T follicular helper cell (primary cell): ENCODE measurements around the gene NCKAP5.
"Not testable (repeated sequence)": the region's sequence is repeated elsewhere in the genome, so short reads cannot be mapped to it uniquely, and the experiment has no call there.

Experiments
- DNase-seq: peaks from one replicate; pipeline ENCODE4 v3.0.0-alpha.2; 2020; ENCODE audit warnings: low read depth

NCKAP5 gene

DNA sequence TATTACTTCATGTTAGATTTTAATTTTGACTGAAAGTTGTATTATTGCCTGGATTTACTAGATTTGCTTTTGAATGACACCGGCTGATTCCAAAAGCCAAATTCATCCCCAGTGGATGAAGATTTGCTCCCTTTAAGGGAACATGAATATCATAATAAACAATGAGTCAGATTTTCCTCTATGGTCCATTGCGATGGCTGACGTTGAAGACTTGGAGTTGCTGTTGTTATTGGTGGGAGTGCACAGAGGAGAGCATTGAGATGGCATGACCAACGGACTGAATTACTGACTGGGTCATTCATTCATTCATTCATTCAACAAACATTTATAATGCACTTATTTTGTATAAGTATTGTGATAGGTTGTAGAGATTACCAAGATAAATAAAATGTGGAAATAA is 864.9 kb downstream of the NCKAP5 start:
- no peak for DNase-seq

GRCh38 chr2:132701810-132702209 is 866.5 kb downstream of the NCKAP5 start:
- no peak for DNase-seq

DNA sequence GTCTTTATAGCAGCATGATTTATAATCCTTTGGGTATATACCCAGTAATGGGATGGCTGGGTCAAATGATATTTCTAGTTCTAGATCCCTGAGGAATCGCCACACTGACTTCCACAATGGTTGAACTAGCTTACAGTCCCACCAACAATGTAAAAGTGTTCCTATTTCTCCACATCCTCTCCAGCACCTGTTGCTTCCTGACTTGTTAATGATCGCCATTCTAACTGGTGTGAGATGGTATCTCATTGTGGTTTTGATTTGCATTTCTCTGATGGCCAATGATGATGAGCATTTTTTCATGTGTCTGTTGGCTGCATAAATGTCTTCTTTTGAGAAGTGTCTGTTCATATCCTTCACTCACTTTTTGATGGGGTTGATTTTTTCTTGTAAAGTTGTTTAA is 868.5 kb downstream of the NCKAP5 start:
- not testable (repeated sequence) for DNase-seq

GRCh38 chr2:132698347-132698746 is 869.9 kb downstream of the NCKAP5 start:
- not testable (repeated sequence) for DNase-seq

- no peak for DNase-seq
These were observed 870.6 kb downstream of the NCKAP5 start for GRCh38 chr2:132697556-132698205.

DNA sequence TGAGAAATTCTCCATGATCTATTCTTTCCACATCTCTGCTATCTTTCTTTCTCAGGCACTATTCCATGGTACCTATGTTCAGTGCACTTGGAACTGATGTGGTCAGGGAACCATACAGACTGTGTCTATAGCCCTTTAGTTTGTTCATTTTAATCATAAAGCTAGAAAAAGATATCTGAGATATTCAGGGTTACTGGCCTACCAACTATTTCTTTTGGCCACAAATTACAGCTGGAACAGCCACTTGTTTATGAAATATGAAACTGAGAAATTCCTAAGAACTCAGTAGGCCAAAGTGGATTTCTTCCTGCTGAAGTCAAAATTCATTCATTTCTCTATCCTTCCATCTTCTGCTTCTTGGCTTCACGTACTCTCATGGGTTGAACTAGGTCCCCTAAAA is 875.4 kb downstream of the NCKAP5 start:
- no peak for DNase-seq

DNA sequence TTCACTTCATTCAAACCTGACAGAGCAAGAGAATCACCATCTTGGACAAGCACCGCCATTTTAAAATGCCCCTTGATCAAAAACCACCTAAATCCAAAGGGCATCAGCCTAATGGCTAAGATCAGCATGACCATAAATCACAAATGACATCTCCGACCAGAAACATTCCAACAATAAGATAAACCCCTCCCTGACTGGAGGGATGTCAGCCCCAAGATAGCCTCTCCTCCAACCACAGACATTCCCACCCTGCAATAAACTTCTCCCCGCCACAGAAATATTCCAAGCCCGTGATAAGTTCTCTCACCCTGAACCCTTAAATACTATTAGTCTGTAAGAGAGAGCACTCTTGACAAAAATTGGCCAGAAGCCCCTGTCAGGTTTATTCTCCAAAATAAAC is 876.7 kb downstream of the NCKAP5 start:
- no peak for DNase-seq

GRCh38 chr2:132690664-132691303 is 877.5 kb downstream of the NCKAP5 start:
- DNase-seq = no peak

- DNase-seq = no peak
These were observed 886.5 kb downstream of the NCKAP5 start for GRCh38 chr2:132681766-132682165.

GRCh38 chr2:132680544-132680943 is 887.7 kb downstream of the NCKAP5 start:
- no peak for DNase-seq

- DNase-seq = no peak
These were observed 889.8 kb downstream of the NCKAP5 start for GRCh38 chr2:132678483-132678882.

DNA sequence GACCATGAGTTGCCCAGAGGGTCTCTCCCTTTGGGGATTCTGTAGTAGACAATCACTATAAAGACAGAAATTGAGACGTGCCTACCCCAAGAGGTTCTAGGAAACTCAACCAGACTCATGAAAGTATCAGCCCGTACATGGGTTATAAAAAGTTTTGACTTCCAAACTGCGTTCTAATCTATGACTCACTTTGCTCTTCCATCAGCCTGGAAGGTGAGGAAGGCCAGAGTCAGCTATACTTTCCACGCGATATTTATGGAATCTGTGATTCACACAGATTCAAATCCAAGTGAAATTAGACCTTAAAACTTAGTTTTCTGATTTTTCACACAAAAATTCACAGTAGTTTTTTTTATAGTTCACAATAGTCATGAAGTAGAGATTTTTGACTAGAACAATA is 890.6 kb downstream of the NCKAP5 start:
- DNase-seq = no peak

- no peak for DNase-seq
These were observed 891.3 kb downstream of the NCKAP5 start for GRCh38 chr2:132676999-132677398.

- DNase-seq = no peak
These were observed 897.0 kb downstream of the NCKAP5 start for GRCh38 chr2:132671151-132671835.

GRCh38 chr2:132670496-132671150 is 897.6 kb downstream of the NCKAP5 start:
- no peak for DNase-seq

GRCh38 chr2:132669908-132670495 is 898.3 kb downstream of the NCKAP5 start, which contains the start of gene LYPD1:
Gene LYPD1, minus strand, starts transcription at chr2:132670205. Its CDS starts 273 bp downstream, at chr2:132669932.
- no peak for DNase-seq

DNA sequence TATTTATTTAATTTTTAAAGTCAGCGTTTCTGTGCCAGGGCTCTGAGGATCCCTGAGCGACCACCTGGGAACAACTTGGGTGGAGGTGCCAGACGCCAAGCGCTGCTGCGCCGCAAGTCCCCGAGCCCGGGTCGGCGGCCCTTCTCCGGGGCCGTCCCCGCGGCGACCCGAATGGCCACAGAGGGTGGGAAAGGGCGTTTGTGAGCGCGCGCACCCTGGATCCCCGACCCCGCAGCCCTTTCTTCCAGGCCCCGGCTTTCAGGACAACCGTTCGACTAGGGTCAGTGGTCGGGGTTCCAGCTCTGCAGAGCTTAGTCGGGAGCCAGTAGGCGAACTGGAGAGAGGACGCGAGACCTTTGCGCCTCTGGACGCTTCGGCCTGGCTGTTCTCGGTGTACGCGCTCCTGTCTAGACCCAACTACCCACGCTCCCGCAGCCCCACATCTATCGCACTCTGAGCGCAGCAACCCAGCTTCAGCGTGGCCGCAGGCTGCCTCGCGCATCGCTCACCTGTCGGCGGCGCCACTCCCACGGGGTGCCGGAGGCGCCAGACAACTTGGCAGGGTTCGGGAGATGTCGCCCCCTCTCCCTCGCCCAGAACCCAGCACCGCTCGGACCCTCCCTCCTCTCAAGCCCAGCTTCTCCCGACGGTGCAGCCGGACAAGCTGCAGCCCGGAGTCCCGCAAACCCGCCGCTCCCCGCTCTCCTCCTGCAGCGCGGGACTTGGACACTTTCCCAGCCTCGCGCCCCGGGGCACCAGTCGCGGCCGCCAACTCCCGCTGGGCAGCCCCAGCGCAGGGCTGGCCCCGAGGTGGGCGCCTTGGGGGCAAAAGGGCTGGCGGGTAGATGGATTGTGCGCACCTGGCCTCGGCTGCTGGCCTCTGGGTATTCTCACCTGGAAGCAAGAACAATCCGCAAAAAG is 899.0 kb downstream of the NCKAP5 start:
- no peak for DNase-seq

DNA sequence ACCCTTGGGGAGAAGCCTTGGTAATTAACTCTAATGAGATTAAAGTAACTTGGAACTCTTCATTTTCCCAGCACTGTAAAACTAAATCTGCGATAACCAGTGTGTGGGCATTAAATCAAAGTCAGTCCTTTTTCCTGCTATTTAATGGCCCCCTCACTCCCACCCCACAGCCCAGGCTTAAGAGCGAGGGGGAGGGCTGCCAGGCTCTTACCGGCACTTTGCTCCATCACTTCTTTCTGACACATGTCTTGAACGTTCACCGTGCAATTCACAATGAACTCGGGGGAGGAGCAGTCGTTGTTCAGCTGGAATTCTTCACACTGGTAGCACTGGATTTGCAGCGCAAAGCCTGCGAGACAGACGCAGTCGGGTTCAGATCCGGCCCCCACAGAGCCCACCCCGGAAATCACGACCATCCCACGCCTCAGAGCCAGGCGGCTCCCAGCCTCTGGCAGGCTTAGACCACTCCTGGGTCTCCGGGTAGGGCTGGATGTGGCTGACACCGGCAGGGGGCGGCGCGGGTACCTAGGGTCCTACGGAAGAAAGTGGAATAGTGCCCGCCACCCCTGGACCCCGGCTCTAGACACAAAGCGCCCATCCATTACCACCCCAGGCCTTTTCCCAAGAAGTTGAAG is 900.0 kb downstream of the NCKAP5 start:
- DNase-seq = no peak

DNA sequence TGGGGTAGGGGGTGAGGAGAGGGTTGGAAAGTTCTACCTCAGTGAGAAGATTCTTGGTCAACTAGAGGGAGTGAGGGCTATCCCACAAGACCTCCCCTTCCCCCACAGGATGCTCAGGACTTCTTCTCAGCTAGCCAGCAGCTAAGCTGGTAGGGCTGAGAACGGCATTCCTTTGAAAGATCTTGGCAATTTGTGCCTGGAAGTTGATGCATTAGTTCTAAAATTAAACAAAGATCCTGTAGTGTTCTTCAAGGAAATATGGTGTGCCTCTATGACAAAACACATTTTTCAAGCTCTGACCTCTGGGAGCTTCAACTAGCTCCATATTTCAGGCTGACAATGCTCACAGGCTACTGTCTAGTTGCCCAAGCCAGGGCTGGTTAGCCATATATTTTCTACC is 900.6 kb downstream of the NCKAP5 start:
- no peak for DNase-seq

DNA sequence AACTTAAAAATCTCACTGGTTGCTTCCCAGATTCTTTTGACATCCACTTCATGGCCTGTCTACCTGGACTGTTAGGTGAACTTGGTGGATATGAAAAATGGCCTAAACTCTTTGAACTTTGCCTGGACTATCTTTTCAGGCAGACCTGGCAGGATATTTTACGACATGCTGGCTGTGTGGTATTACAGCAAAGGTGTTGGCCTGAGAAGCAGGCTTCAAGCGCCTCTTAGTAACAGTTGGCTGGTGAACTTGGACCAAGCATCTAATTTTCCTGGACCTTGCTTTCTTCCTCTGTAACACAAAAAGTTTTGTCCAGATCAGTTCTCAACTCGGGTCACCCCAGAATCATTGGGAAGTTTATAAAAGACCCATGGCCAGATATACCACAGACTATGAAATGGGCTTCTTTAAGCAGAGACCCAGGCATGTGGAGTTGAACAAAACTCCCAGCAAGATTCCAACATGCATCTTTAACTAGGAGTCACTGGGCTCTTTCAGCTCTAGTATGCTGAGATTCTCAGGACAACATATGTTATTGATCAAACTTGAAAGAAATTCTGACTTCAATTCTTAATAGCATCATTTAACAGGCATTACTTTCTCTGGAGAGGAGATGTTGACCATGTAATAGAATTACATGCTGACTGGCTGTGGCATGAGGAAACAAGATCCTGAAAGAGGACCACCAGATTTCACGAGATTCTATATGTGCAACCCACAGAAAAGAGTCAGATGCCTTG is 902.7 kb downstream of the NCKAP5 start:
- DNase-seq = no peak
